ENCODE data around the gene CNNM4.

The CNNM4 gene

DNA sequence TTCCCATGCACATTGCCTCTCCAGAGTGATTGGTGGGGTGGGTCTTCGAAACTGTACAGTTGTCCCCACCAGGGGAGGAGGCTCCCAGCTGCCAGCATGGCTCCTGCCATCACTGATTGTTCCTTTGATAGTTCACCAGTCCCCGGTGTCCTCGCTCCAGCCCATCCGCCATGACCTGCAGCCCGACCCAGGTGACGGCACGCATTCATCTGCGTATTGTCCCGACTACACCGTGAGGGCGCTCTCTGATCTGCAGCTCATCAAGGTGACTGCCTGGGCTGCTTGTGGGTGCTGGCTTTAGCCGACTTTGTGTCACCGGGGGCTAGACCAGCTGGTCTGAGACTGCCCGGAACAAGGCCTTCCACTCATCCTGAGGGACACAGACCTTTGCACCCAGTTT, 67.7 kb downstream of the CNNM4 start:
- H3K79me2 ChIP-seq (ENCODE audit: insufficient read depth, low read length): peaks cover 12% of the 10 kb centered on the region
- TF ChIP-seq, protein P1, sequence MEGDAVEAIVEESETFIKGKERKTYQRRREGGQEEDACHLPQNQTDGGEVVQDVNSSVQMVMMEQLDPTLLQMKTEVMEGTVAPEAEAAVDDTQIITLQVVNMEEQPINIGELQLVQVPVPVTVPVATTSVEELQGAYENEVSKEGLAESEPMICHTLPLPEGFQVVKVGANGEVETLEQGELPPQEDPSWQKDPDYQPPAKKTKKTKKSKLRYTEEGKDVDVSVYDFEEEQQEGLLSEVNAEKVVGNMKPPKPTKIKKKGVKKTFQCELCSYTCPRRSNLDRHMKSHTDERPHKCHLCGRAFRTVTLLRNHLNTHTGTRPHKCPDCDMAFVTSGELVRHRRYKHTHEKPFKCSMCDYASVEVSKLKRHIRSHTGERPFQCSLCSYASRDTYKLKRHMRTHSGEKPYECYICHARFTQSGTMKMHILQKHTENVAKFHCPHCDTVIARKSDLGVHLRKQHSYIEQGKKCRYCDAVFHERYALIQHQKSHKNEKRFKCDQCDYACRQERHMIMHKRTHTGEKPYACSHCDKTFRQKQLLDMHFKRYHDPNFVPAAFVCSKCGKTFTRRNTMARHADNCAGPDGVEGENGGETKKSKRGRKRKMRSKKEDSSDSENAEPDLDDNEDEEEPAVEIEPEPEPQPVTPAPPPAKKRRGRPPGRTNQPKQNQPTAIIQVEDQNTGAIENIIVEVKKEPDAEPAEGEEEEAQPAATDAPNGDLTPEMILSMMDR (conservative IDR thresholded peaks at IDR 0.05; ENCODE audit: low read length): no peak
- TF ChIP-seq EZH2phosphoT487 (IDR thresholded peaks at IDR 0.05; ENCODE audit: borderline replicate concordance): no peak
- peaks cover 88% of the 10 kb centered on the region for H3K36me3 ChIP-seq (ENCODE audit: insufficient read depth, low read length)

DNA sequence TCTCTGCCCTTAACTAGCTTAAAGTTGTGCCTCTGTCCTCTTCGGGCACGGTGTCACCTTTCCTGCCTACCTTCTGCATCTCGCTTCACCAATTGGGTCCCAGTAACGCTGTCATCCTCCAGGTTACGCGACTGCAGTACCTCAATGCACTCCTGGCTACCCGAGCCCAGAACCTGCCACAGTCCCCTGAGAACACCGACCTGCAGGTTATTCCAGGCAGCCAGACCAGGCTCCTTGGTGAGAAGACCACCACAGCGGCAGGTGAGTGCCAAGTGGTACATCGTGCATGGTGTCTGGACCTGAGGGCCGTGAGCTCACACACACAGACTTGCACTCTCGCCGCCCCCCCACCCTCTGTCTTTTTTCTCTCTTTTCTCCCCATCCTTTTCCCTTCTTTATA, 68.2 kb downstream of the CNNM4 start:
- H4K20me1 ChIP-seq (ENCODE audit: insufficient read depth, low read length, poor library complexity, severe bottlenecking): peaks cover 8% of the 10 kb centered on the region
- peaks cover 90% of the 10 kb centered on the region for H3K36me3 ChIP-seq (ENCODE audit: insufficient read depth, low read length)

More for the DNA sequence above, 67.7 kb downstream of the CNNM4 start:
- H3K9me3 ChIP-seq (ENCODE audit: insufficient read depth, low read depth, low read length): no peaks in the 10 kb centered on the region
- H3K27me3 ChIP-seq (ENCODE audit: insufficient read depth, low read length, poor library complexity, severe bottlenecking): no peaks in the 10 kb centered on the region
- H3F3A ChIP-seq (ENCODE audit: low read depth): no peaks in the 10 kb centered on the region
- H3K4me3 ChIP-seq (ENCODE audit: low read length, poor library complexity, severe bottlenecking): no peak overlapping the region
- no peak overlapping the region for H3K9ac ChIP-seq (ENCODE audit: low read depth, low read length, poor library complexity, severe bottlenecking)
- H3K4me2 ChIP-seq (ENCODE audit: low read depth, low read length, poor library complexity, severe bottlenecking): no peak overlapping the region
- H4K20me1 ChIP-seq (ENCODE audit: insufficient read depth, low read length, poor library complexity, severe bottlenecking): peaks cover 12% of the 10 kb centered on the region
- H2AFZ ChIP-seq (ENCODE audit: low read length): no peak overlapping the region
- peaks cover 3% of the 10 kb centered on the region for H3K4me1 ChIP-seq (ENCODE audit: insufficient read depth, low read length, poor library complexity, severe bottlenecking)
- no peaks in the 10 kb centered on the region for H3K9me2 ChIP-seq (replicated peaks; ENCODE audit: low read depth, low read length)

DNA sequence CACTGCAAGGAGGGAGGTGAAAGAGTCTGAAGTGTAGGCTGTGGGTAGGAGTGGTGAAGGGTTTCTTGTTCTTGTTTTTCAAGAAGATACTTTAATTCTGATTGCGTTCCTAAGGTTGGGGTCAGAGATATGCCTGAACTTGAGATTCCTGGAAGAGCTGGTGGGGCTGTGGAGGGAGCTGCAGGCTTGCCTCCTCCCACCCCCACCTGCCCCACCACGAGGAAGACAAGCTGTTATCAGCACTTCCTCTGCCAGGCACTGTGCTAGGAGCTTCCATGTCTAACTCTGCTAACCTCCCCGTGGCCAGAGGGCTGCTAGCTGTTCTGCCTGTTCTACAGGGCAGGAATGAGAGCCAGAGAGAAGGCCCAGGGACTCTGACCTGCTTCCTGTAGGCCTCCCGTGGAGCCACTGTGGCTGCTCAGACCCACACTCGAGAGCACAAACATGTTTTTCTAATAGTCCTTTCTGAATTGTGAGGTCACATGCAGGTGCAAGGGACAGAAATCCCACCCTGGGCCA, 69.4 kb downstream of the CNNM4 start:
- H4K20me1 ChIP-seq (ENCODE audit: insufficient read depth, low read length, poor library complexity, severe bottlenecking): no peaks in the 10 kb centered on the region
- H3K79me2 ChIP-seq (ENCODE audit: insufficient read depth, low read length): no peaks in the 10 kb centered on the region; the same call in 1 of the 2 replicates
- H3K4me3 ChIP-seq (ENCODE audit: low read length, poor library complexity, severe bottlenecking): no peak overlapping the region
- TF ChIP-seq EZH2phosphoT487 (IDR thresholded peaks at IDR 0.05; ENCODE audit: borderline replicate concordance): no peak
- TF ChIP-seq, protein P1 (conservative IDR thresholded peaks at IDR 0.05; ENCODE audit: low read length): no peak
- H3K4me2 ChIP-seq (ENCODE audit: low read depth, low read length, poor library complexity, severe bottlenecking): no peak overlapping the region
- no peak overlapping the region for H2AFZ ChIP-seq (ENCODE audit: low read length)
- no peaks in the 10 kb centered on the region for H3K9me2 ChIP-seq (replicated peaks; ENCODE audit: low read depth, low read length)
- peaks cover 88% of the 10 kb centered on the region for H3K36me3 ChIP-seq (ENCODE audit: insufficient read depth, low read length)
- no peaks in the 10 kb centered on the region for H3F3A ChIP-seq (ENCODE audit: low read depth)
- no peaks in the 10 kb centered on the region for H3K9me3 ChIP-seq (ENCODE audit: insufficient read depth, low read depth, low read length)
- H3K9ac ChIP-seq (ENCODE audit: low read depth, low read length, poor library complexity, severe bottlenecking): no peak overlapping the region
- H3K4me1 ChIP-seq (ENCODE audit: insufficient read depth, low read length, poor library complexity, severe bottlenecking): no peaks in the 10 kb centered on the region
- H3K27me3 ChIP-seq (ENCODE audit: insufficient read depth, low read length, poor library complexity, severe bottlenecking): no peaks in the 10 kb centered on the region

More for the DNA sequence above, 68.2 kb downstream of the CNNM4 start:
- Histone ChIP-seq H3K9me3 (ENCODE audit: insufficient read depth, low read depth, low read length) (no peaks in the 10 kb centered on the region), H2AFZ (ENCODE audit: low read length) (no peak overlapping the region), H3F3A (ENCODE audit: low read depth) (no peaks in the 10 kb centered on the region), H3K4me2 (ENCODE audit: low read depth, low read length, poor library complexity, severe bottlenecking) (no peak overlapping the region), H3K9me2 (replicated peaks; ENCODE audit: low read depth, low read length) (no peaks in the 10 kb centered on the region), H3K79me2 (ENCODE audit: insufficient read depth, low read length) (peaks cover 8% of the 10 kb centered on the region), H3K4me3 (ENCODE audit: low read length, poor library complexity, severe bottlenecking) (no peak overlapping the region), H3K4me1 (ENCODE audit: insufficient read depth, low read length, poor library complexity, severe bottlenecking) (no peaks in the 10 kb centered on the region), H3K9ac (ENCODE audit: low read depth, low read length, poor library complexity, severe bottlenecking) (no peak overlapping the region), H3K27me3 (ENCODE audit: insufficient read depth, low read length, poor library complexity, severe bottlenecking) (no peaks in the 10 kb centered on the region)
- no peak for TF ChIP-seq EZH2phosphoT487 (IDR thresholded peaks at IDR 0.05; ENCODE audit: borderline replicate concordance)
- TF ChIP-seq, protein P1 (conservative IDR thresholded peaks at IDR 0.05; ENCODE audit: low read length): no peak

All from Loucy (cell line).